ENCODE results near the gene KDM4B. TPM values are rescaled to one million over a fixed set of nuclear protein-coding genes. Genes with fewer than 3 reads are reported as not detected.

KDM4B gene
- total and polyA plus RNA-seq, 4 donors, result 17.1 to 49.5 (median 24.7) TPM

DNA sequence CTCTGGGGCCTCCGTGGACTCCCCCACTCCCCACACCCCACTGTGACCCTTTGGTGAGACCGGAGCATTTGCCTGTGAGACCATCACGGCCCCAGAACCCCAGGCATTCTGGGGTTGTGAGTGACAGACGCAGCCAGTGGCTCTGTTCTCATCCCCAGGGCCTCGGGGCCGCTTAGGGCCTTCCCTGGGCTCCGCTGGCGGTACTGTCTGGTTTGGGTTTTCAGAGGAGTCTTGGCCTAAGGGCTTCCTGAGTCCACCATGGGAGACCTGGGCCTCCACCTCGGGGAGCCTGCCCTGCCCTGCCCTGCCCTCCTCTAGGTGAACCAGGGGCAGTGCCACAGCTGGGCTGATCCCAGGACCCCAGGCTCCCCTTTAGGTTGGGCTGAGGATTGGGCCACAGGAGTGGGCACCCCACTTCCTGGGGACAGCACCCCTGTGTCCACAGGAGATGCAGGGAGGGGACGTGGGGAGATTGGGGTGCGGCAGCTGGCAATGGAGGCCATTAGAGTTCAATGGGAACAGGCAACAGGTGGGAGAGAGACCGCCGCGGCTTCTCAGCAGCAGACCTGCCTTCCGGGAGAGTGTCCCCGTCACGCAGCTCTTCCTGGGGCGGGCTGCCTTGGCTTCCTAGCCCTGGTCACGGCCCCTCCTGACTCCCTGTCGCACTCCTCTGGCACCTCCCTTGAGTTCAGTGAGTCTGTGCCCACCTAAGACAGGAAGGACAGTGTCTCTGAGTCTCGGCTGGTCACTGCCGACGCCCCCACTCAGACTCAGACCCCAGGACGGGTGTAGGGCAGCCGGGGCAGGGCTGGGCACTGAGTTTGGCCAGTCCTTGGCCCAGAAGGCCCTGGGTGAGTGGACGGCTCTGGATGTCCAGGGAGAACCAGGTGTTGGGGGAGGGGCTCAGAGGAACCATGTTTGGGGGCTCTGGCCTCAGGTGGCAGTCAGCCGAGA lies 164.1 kb downstream of the KDM4B start:
- no peak for ATAC-seq (ENCODE audit: insufficient read depth, low FRiP score)
- 90 to 93% methylated on average over 26 to 27 of the region's 27 CpGs for WGBS, 2 donors
- H3K4me3 ChIP-seq, result no peak overlapping the region
- H3K9ac ChIP-seq (ENCODE audit: insufficient read depth in 1 of 2, low read length in 2 of 2), result no peak overlapping the region
- no peaks in the 10 kb centered on the region for H3K9me3 ChIP-seq (ENCODE audit: control insufficient read depth in 4 of 4, insufficient read depth in 3 of 4, low read length in 3 of 4)
- H3K4me1 ChIP-seq (ENCODE audit: control insufficient read depth in 5 of 5, insufficient read depth in 5 of 5, low read length in 5 of 5), result peaks cover 2 to 17% (median 5%) of the 10 kb centered on the region in 5 donors
- no peak for TF ChIP-seq CTCF (IDR thresholded peaks at IDR 0.05; ENCODE audit: control extremely low read depth, extremely low read depth)
- peaks cover 1 to 71% (median 16%) of the 10 kb centered on the region in 4 donors for H3K36me3 ChIP-seq (ENCODE audit: control insufficient read depth in 4 of 4, insufficient read depth in 4 of 4, low read length in 4 of 4)
- no peak for DNase-seq
- H3K27me3 ChIP-seq (ENCODE audit: control insufficient read depth in 3 of 3, insufficient read depth in 3 of 3, low read length in 2 of 3), result no peaks in the 10 kb centered on the region
- no peak overlapping the region for H3K27ac ChIP-seq (ENCODE audit: low read depth in 1 of 2, low read length in 1 of 2)

DNA sequence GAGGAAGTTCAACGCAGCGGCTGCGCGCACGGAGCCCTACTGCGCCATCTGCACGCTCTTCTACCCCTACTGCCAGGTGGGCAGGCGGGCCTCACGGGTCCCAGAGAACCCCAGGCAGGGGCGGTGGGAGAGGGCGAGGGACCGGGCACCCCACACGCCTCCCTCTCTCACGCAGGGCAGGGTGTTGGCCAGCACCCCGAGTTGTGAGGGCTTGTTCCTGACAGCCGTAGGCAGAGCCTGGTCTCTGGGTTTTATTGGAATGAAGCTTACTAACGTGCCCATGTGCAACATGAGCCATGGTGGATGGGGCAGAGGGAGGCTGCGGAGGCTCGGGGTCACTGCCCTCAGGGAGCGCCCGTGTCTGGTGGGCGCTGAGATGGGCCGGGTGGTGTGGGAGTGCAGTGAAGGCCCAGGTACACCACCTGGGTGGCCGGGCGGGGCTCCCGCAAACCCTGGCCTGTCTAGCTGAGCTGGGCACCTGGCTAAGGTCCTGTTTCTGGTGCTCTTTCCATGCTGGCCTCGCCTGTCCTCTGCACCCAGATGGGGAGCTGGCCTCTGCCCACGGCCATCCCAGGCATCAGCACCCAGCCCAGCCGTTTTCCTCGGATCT lies 165.2 kb downstream of the KDM4B start:
- ATAC-seq (ENCODE audit: insufficient read depth, low FRiP score) (no peak), DNase-seq (no peak)
- Histone ChIP-seq H3K27ac (ENCODE audit: low read depth in 1 of 2, low read length in 1 of 2) (no peak overlapping the region), H3K9ac (ENCODE audit: insufficient read depth in 1 of 2, low read length in 2 of 2) (no peak overlapping the region), H3K4me3 (no peak overlapping the region), H3K9me3 (ENCODE audit: control insufficient read depth in 4 of 4, insufficient read depth in 3 of 4, low read length in 3 of 4) (no peaks in the 10 kb centered on the region), H3K36me3 (ENCODE audit: control insufficient read depth in 4 of 4, insufficient read depth in 4 of 4, low read length in 4 of 4) (peaks cover 4 to 78% (median 23%) of the 10 kb centered on the region in 4 donors), H3K27me3 (ENCODE audit: control insufficient read depth in 3 of 3, insufficient read depth in 3 of 3, low read length in 2 of 3) (no peaks in the 10 kb centered on the region), H3K4me1 (ENCODE audit: control insufficient read depth in 5 of 5, insufficient read depth in 5 of 5, low read length in 5 of 5) (peaks cover 0 to 10% (median 1%) of the 10 kb centered on the region in 5 donors)
- WGBS, 2 donors, result 94% methylated on average over 27 to 30 of the region's 30 CpGs
- no peak for TF ChIP-seq CTCF (IDR thresholded peaks at IDR 0.05; ENCODE audit: control extremely low read depth, extremely low read depth)

DNA sequence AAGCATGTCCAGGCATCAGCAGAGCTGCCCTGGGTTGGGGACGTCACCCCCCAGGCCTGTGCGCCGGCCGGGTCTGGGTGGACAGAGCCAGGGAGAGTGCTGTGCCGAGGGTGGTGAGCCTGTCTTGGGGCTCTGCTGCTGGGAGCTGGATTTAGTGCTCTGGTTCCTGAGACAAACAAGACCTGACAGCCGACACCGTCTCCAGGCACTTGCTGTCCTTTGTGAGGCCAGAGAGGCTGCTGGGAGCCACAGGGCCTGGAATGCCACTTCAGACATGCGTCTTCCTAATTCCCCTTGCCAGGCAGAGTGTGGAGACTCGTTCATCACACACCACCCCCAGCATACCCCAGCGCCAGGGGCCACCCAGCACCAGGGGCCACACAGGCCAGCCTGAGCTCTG lies 165.8 kb downstream of the KDM4B start:
- no peak for ATAC-seq (ENCODE audit: insufficient read depth, low FRiP score)
- DNase-seq, result no peak
- WGBS, 2 donors, result 90 to 92% methylated on average over 10 of the region's 10 CpGs
- Histone ChIP-seq H3K27me3 (ENCODE audit: control insufficient read depth in 3 of 3, insufficient read depth in 3 of 3, low read length in 2 of 3) (no peaks in the 10 kb centered on the region), H3K36me3 (ENCODE audit: control insufficient read depth in 4 of 4, insufficient read depth in 4 of 4, low read length in 4 of 4) (peaks cover 7 to 84% (median 26%) of the 10 kb centered on the region in 4 donors), H3K27ac (ENCODE audit: low read depth in 1 of 2, low read length in 1 of 2) (no peak overlapping the region), H3K9me3 (ENCODE audit: control insufficient read depth in 4 of 4, insufficient read depth in 3 of 4, low read length in 3 of 4) (no peaks in the 10 kb centered on the region), H3K4me3 (no peak overlapping the region), H3K4me1 (ENCODE audit: control insufficient read depth in 5 of 5, insufficient read depth in 5 of 5, low read length in 5 of 5) (peaks cover 0 to 4% (median 0%) of the 10 kb centered on the region in 5 donors), H3K9ac (ENCODE audit: insufficient read depth in 1 of 2, low read length in 2 of 2) (no peak overlapping the region)
- TF ChIP-seq CTCF (IDR thresholded peaks at IDR 0.05; ENCODE audit: control extremely low read depth, extremely low read depth), result no peak
